K562 (cell line): Measurements from ENCODE around the gene LAPTM5. TPM values are rescaled to one million over a fixed set of nuclear protein-coding genes. Genes with fewer than 3 reads are reported as not detected.

ENCODE experiments used
- BRF2 ChIP-seq: IDR thresholded peaks from 3 replicates; pipeline ENCODE4 v1.6.1; 2011; ENCODE audit warnings: borderline replicate concordance, mild to moderate bottlenecking; ENCODE audit not compliant: insufficient read length, insufficient read depth
- GTF2E2 ChIP-seq: fragments of 200-800 bp; sonication (Bioruptor generic); IDR thresholded peaks from 2 replicates; pipeline ENCODE4 v1.6.1; 2016; ENCODE audit warnings: missing genetic modification characterization, missing compliant biosample characterization
- HMG20A ChIP-seq: fragments of 450-650 bp; formaldehyde crosslinking; conservative IDR thresholded peaks from 2 replicates; pipeline ENCODE4 v1.4.0; 2020; ENCODE audit warnings: mild to moderate bottlenecking, mixed read lengths
- KDM1A ChIP-seq, 2 experiments: fragments of 450-650 bp; IDR thresholded peaks; 2 replicates each; pipeline ENCODE4 v1.6.1; 2016; ENCODE audit warnings: mild to moderate bottlenecking in 2 of 2
- MCM5 ChIP-seq: fragments of 450-650 bp; IDR thresholded peaks from 2 replicates; pipeline ENCODE4 v1.6.1; 2016; ENCODE audit warnings: low read depth
- MYC ChIP-seq, 2 experiments: fragments of 250-450 bp in 1 of 2; sonication (Bioruptor Pico) in 1 of 2; IDR thresholded peaks; 2 replicates each; pipeline versions ENCODE4 v1.5.1 to v1.6.1; 2012 to 2021; ENCODE audit warnings: low read depth in 2 of 2, borderline replicate concordance in 1 of 2, improper control_type of control experiment in 1 of 2, low read length in 1 of 2, mild to moderate bottlenecking in 1 of 2, moderate library complexity in 1 of 2
- NFE2 ChIP-seq: IDR thresholded peaks from 2 replicates; pipeline ENCODE4 v1.6.1; 2014; ENCODE audit warnings: antibody characterized with exemption, low read depth
- NR4A1 ChIP-seq, 2 experiments: fragments of 250-450 bp in 1 of 2; fragments of 450-650 bp in 1 of 2; sonication (Bioruptor Pico) in 1 of 2; IDR thresholded peaks; 2 replicates each; pipeline versions ENCODE4 v1.4.0 to v1.6.1; 2016 to 2020; ENCODE audit warnings: mild to moderate bottlenecking in 2 of 2, missing compliant biosample characterization in 1 of 2, missing genetic modification characterization in 1 of 2, moderate library complexity in 1 of 2
- PYGO2 ChIP-seq: fragments of 450-650 bp; IDR thresholded peaks from 2 replicates; pipeline ENCODE4 v1.6.1; 2016; ENCODE audit warnings: mild to moderate bottlenecking, missing genetic modification characterization, moderate library complexity, missing compliant biosample characterization
- RNF219 ChIP-seq: fragments of 250-450 bp; sonication (Bioruptor Pico); IDR thresholded peaks from 2 replicates; pipeline ENCODE4 v1.5.0; 2022; ENCODE audit warnings: mild to moderate bottlenecking
- RUNX1 ChIP-seq: sonication (generic); IDR thresholded peaks from 2 replicates; pipeline ENCODE4 v1.6.1; 2016; ENCODE audit warnings: antibody characterized with exemption, low read depth
- SNIP1 ChIP-seq: fragments of 450-650 bp; IDR thresholded peaks from 2 replicates; pipeline ENCODE4 v1.7.1; 2017; ENCODE audit warnings: low read depth, mild to moderate bottlenecking
- SOX6 ChIP-seq: fragments of 450-650 bp; IDR thresholded peaks from 2 replicates; pipeline ENCODE4 v1.6.1; 2014; ENCODE audit warnings: mild to moderate bottlenecking
- ZBTB1 ChIP-seq: sonication (generic); formaldehyde crosslinking; IDR thresholded peaks from 2 replicates; pipeline ENCODE4 v1.8.1; 2023; ENCODE audit warnings: missing genetic modification reagents, low read depth, mild to moderate bottlenecking, borderline replicate concordance
- ZNF12 ChIP-seq: sonication (generic); formaldehyde crosslinking; IDR thresholded peaks from 2 replicates; pipeline ENCODE4 v1.4.0; 2020; ENCODE audit warnings: mild to moderate bottlenecking, missing genetic modification reagents
- ZNF445 ChIP-seq: fragments of 250-450 bp; sonication (Bioruptor Pico); IDR thresholded peaks from 2 replicates; pipeline ENCODE4 v1.4.0; 2020; ENCODE audit warnings: low read depth, mild to moderate bottlenecking, moderate library complexity
- ZZZ3 ChIP-seq: fragments of 450-650 bp; IDR thresholded peaks from 2 replicates; pipeline ENCODE4 v1.6.1; 2016; ENCODE audit warnings: antibody characterized with exemption, mild to moderate bottlenecking, moderate library complexity
- polyA plus RNA-seq, 8 experiments: library from polyadenylated mRNA; depleted of rRNA in 4 of 8; stranded (reverse) in 5 of 8; unstranded in 3 of 8; fragments of >200 nt; fragmentation: Nextera tagmentation in 2 of 8; fragmentation: Illumina TruSeq in 1 of 8; extraction: Ambion mirVana in 2 of 8; extraction: Trizol in 1 of 8; gene quantifications; 2 replicates each; pipeline versions ENCODE4 v1.2.1 to v1.2.3, GENCODE V29; 2011 to 2014; ENCODE audit warnings: inconsistent platforms in 1 of 8, missing spikeins in 1 of 8
- total RNA-seq, 7 experiments: library from RNA; depleted of rRNA in 6 of 7; stranded (reverse); fragments of >200 nt in 6 of 7; fragmentation: Illumina TruSeq in 2 of 7; extraction: Trizol in 2 of 7; gene quantifications; 2 replicates each; pipeline versions ENCODE4 v1.2.1 to v1.2.3, GENCODE V29; 2011 to 2021; ENCODE audit warnings: low replicate concordance in 1 of 7
- TF ChIP-seq, protein P1 (sequence below): fragments of 250-450 bp; sonication (Bioruptor Pico); IDR thresholded peaks from 2 replicates; pipeline ENCODE4 v1.8.0; 2021; ENCODE audit warnings: moderate library complexity, mild to moderate bottlenecking, inconsistent platforms
- TF ChIP-seq, protein P2 (sequence below): fragments of 450-650 bp; formaldehyde crosslinking; IDR thresholded peaks from 2 replicates; pipeline ENCODE4 v1.4.0; 2020; ENCODE audit warnings: mild to moderate bottlenecking, moderate library complexity
- TF ChIP-seq, protein P3 (sequence below): fragments of 250-450 bp; sonication (Bioruptor Pico); IDR thresholded peaks from 2 replicates; pipeline ENCODE4 v1.4.0; 2020; ENCODE audit warnings: borderline replicate concordance

The LAPTM5 gene
- total and polyA plus RNA-seq, 9 of the 15 experiments (the other 6 are each of a cell fraction or from before 2014, with no cell fraction given) = 2.4 to 47.3 (median 20.3) TPM

DNA sequence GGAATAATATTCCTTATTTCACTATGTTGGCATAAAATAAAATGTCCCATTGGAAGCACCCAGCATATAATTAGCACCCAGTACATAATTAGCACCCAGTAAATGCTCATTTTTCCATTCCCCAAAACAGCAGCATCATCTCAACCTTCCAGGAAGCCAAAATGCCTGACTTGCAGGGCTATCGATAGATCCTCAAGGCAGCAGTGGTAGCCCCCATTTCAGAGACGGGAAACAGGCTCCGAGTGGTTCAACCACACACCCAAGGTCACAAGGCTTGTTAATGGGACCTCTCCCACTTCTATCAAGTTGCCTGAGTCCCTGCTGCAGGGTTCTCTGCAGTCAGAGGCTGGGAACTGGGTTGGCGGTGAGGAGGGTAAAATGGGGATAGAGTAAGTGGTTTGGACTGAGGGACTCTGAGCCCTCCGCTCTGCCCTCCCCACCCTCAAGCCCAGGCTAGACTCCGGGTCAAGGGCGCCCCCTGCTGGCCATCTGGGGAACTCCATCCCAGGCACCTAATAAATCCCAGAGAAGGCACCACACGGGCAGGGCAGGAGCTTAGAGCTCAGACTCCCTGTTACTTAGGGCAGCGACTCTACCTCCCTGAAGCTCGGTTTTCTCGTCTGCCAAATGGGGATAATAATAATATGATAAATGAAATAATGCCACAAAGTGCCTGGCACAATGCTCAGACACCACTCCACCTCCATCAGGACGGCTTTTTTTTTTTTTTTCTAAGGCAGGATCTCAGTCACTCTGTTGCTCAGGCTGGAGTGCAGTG lies 21.9 kb upstream of the LAPTM5 start (continued):
- no peak for TF ChIP-seq BRF2
- TF ChIP-seq RNF219 (CRISPR knock-in tag) = no peak; the same call in 1 of the 2 replicates
- no peak for TF ChIP-seq RUNX1
- no peak; the same call in 1 of the 2 replicates for TF ChIP-seq ZBTB1 (CRISPR knock-in tag)
- no peak for TF ChIP-seq ZNF445 (CRISPR knock-in tag)
- TF ChIP-seq NR4A1 (CRISPR knock-in tag; IDR thresholded peaks at IDR 0.05) = no peak
- TF ChIP-seq NR4A1 (tag; IDR thresholded peaks at IDR 0.05) = peak; percentile 88
- 0 out of 2 replicates have a peak, but pooled peaks have one; percentile 11 for TF ChIP-seq ZNF12 (CRISPR knock-in tag)
- TF ChIP-seq, protein P1, sequence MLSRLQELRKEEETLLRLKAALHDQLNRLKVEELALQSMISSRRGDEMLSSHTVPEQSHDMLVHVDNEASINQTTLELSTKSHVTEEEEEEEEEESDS (CRISPR knock-in tag) = no peak
- TF ChIP-seq HMG20A (CRISPR knock-in tag) = no peak
- TF ChIP-seq NFE2 = no peak
- TF ChIP-seq ZZZ3 = no peak
- peak; percentile 45; the same call in 1 of the 2 replicates for TF ChIP-seq SOX6
- TF ChIP-seq SNIP1 = no peak
- no peak for TF ChIP-seq GTF2E2 (tag)
- TF ChIP-seq MCM5 = no peak
- TF ChIP-seq MYC (IDR thresholded peaks at IDR 0.05; ENCODE audit: low read depth, low read length) = no peak
- TF ChIP-seq MYC (CRISPR knock-in tag; IDR thresholded peaks at IDR 0.05; ENCODE audit: borderline replicate concordance, low read depth) = no peak
- TF ChIP-seq PYGO2 (tag) = no peak
- TF ChIP-seq, protein P2, sequence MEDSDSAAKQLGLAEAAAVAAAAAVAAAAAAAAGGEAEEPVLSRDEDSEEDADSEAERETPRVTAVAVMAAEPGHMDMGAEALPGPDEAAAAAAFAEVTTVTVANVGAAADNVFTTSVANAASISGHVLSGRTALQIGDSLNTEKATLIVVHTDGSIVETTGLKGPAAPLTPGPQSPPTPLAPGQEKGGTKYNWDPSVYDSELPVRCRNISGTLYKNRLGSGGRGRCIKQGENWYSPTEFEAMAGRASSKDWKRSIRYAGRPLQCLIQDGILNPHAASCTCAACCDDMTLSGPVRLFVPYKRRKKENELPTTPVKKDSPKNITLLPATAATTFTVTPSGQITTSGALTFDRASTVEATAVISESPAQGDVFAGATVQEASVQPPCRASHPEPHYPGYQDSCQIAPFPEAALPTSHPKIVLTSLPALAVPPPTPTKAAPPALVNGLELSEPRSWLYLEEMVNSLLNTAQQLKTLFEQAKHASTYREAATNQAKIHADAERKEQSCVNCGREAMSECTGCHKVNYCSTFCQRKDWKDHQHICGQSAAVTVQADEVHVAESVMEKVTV (CRISPR knock-in tag) = peak; percentile 99
- TF ChIP-seq KDM1A (IDR thresholded peaks at IDR 0.05) = no peak
- TF ChIP-seq, protein P3, sequence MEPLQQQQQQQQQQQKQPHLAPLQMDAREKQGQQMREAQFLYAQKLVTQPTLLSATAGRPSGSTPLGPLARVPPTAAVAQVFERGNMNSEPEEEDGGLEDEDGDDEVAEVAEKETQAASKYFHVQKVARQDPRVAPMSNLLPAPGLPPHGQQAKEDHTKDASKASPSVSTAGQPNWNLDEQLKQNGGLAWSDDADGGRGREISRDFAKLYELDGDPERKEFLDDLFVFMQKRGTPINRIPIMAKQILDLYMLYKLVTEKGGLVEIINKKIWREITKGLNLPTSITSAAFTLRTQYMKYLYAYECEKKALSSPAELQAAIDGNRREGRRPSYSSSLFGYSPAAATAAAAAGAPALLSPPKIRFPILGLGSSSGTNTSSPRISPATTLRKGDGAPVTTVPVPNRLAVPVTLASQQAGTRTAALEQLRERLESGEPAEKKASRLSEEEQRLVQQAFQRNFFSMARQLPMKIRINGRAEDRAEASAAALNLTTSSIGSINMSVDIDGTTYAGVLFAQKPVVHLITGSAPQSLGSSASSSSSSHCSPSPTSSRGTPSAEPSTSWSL = no peak
